IMR-90 (cell line): Measurements from ENCODE around the gene HCFC1R1.

Experiments used
- ELK1 ChIP-seq: fragments of 150-350 bp; IDR thresholded peaks from 2 replicates; pipeline ENCODE4 v1.6.1; 2016; ENCODE audit warnings: low read depth, mild to moderate bottlenecking, low read length, moderate library complexity, borderline replicate concordance
- FOS ChIP-seq: fragments of 150-350 bp; IDR thresholded peaks from 2 replicates; pipeline ENCODE4 v1.6.1; 2016; ENCODE audit warnings: low read depth, low read length
- MAFK ChIP-seq: IDR thresholded peaks from 2 replicates; pipeline ENCODE4 v1.6.1; 2012; ENCODE audit warnings: low read depth, low read length, improper control_type of control experiment
- MXI1 ChIP-seq: IDR thresholded peaks from 2 replicates; pipeline ENCODE4 v1.6.1; 2012; ENCODE audit warnings: low read depth, mild to moderate bottlenecking, low read length, moderate library complexity, borderline replicate concordance
- POLR2A ChIP-seq: IDR thresholded peaks from 2 replicates; pipeline ENCODE4 v1.6.1; 2012; ENCODE audit warnings: mild to moderate bottlenecking, low read depth, low read length
- RAD21 ChIP-seq: IDR thresholded peaks from 2 replicates; pipeline ENCODE4 v1.6.1; 2012; ENCODE audit warnings: low read length, improper control_type of control experiment
- RCOR1 ChIP-seq: IDR thresholded peaks from 2 replicates; pipeline ENCODE4 v1.6.1; 2012; ENCODE audit warnings: mild to moderate bottlenecking, low read length, improper control_type of control experiment; ENCODE audit not compliant: insufficient replicate concordance
- TF ChIP-seq, protein P1 (sequence below): conservative IDR thresholded peaks from 2 replicates; pipeline ENCODE4 v1.5.1; 2012; ENCODE audit warnings: mild to moderate bottlenecking, low read depth, low read length, improper control_type of control experiment

GRCh38 chr16:3038896-3039295 lies 15.2 kb upstream of the HCFC1R1 start:
- TF ChIP-seq, protein P1, sequence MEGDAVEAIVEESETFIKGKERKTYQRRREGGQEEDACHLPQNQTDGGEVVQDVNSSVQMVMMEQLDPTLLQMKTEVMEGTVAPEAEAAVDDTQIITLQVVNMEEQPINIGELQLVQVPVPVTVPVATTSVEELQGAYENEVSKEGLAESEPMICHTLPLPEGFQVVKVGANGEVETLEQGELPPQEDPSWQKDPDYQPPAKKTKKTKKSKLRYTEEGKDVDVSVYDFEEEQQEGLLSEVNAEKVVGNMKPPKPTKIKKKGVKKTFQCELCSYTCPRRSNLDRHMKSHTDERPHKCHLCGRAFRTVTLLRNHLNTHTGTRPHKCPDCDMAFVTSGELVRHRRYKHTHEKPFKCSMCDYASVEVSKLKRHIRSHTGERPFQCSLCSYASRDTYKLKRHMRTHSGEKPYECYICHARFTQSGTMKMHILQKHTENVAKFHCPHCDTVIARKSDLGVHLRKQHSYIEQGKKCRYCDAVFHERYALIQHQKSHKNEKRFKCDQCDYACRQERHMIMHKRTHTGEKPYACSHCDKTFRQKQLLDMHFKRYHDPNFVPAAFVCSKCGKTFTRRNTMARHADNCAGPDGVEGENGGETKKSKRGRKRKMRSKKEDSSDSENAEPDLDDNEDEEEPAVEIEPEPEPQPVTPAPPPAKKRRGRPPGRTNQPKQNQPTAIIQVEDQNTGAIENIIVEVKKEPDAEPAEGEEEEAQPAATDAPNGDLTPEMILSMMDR: no peak
- no peak for TF ChIP-seq POLR2A
- no peak for TF ChIP-seq ELK1
- TF ChIP-seq RAD21: no peak
- TF ChIP-seq MAFK: no peak
- TF ChIP-seq MXI1: no peak
- no peak for TF ChIP-seq RCOR1
- no peak for TF ChIP-seq FOS
